H1 (cell line): Measurements from ENCODE around the gene ADNP. TPM values are rescaled to one million over a fixed set of nuclear protein-coding genes. Genes with fewer than 3 reads are reported as not detected.

Source experiments
- BACH1 ChIP-seq: IDR thresholded peaks from 2 replicates; pipeline ENCODE4 v1.6.1; 2012; ENCODE audit warnings: low read length, improper control_type of control experiment
- BRCA1 ChIP-seq: IDR thresholded peaks from 2 replicates; pipeline ENCODE4 v1.6.1; 2012; ENCODE audit warnings: low read depth, low read length, improper control_type of control experiment
- CEBPB ChIP-seq: IDR thresholded peaks from 2 replicates; pipeline ENCODE4 v1.6.1; 2012; ENCODE audit warnings: low read depth, low read length
- CHD7 ChIP-seq: fragments of 300-600 bp; sonication (generic); IDR thresholded peaks from 2 replicates; pipeline ENCODE4 v1.7.1; 2012; ENCODE audit warnings: low read length, moderate library complexity, mild to moderate bottlenecking, inconsistent platforms; ENCODE audit not compliant: insufficient replicate concordance
- GTF2F1 ChIP-seq: IDR thresholded peaks from 2 replicates; pipeline ENCODE4 v1.6.1; 2012; ENCODE audit warnings: low read depth, low read length, improper control_type of control experiment, borderline replicate concordance
- KDM5A ChIP-seq: fragments of 200-600 bp; IDR thresholded peaks from 2 replicates; pipeline ENCODE4 v1.7.1; 2012; ENCODE audit warnings: mild to moderate bottlenecking, low read length, inconsistent platforms, mixed read lengths
- RFX5 ChIP-seq: IDR thresholded peaks from 2 replicates; pipeline ENCODE4 v1.6.1; 2011; ENCODE audit warnings: low read depth, low read length, improper control_type of control experiment, borderline replicate concordance
- polyA plus RNA-seq, 7 experiments: library from polyadenylated mRNA; depleted of rRNA in 3 of 7; stranded (reverse) in 5 of 7; unstranded in 2 of 7; fragments of >200 nt in 5 of 7; fragments of 200-250 nt in 2 of 7; gene quantifications; 1 replicate in 5 of 7; 2 replicates in 1 of 7; 4 replicates in 1 of 7; pipeline versions ENCODE4 v1.2.1 to v1.2.3, GENCODE V29; 2011 to 2013; ENCODE audit warnings: missing spikeins in 2 of 7, mixed read lengths in 2 of 7
- total RNA-seq: library from RNA; stranded (reverse); fragmentation: NEBNext Ultra II Directional; extraction: Animal tissue kit (Norgen Biotek cat#: 25700); gene quantifications from 2 replicates; pipeline ENCODE4 v1.2.1, GENCODE V29; 2021
- TF ChIP-seq, protein P1 (sequence below): IDR thresholded peaks from 2 replicates; pipeline ENCODE4 v1.6.1; 2012; ENCODE audit warnings: inconsistent platforms
- TF ChIP-seq, protein P2 (sequence below): IDR thresholded peaks from 2 replicates; pipeline ENCODE4 v1.6.1; 2012; ENCODE audit warnings: low read length, inconsistent platforms

The ADNP gene
- total and polyA plus RNA-seq, 2 of the 8 experiments (the other 6 are each of a cell fraction or from before 2014, with no cell fraction given) = 31.6 to 123 TPM

DNA sequence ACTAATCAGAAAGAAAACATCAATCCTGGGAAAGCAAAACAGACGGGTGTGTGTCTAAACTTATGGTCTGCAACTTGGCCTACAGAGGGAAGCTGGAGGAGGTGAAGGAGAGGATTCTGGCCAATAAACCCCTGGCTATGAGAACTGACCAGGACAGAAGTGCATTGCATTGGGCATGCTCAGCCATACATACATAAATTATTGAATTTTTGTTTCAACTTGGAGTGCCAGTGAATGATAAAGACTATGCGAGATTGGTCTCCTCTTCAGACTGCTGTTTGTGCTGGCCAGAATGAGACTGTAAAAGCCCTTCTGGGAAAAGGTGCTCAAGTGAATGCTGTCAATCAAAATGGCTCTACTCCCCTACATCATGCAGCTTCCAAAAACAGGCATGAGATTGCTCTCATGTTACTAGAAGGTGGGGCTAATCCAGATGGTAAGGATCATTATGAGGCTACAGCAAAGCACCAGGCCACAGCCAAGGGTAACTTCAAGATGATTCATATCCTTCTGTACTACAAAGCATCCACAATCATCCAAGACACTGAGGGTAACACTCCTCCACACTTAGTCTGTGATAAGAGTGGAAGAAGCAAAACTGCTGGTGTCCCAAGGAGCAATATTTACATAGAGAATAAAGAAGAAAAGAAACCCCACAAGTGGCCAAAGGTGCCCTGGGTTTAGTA lies 17.4 kb downstream of the ADNP start (continued):
- TF ChIP-seq, protein P1, sequence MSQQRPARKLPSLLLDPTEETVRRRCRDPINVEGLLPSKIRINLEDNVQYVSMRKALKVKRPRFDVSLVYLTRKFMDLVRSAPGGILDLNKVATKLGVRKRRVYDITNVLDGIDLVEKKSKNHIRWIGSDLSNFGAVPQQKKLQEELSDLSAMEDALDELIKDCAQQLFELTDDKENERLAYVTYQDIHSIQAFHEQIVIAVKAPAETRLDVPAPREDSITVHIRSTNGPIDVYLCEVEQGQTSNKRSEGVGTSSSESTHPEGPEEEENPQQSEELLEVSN = no peak
- TF ChIP-seq BRCA1 (no peak), CEBPB (no peak), KDM5A (no peak), RFX5 (no peak), BACH1 (no peak), GTF2F1 (no peak), CHD7 (no peak)
- TF ChIP-seq, protein P2, sequence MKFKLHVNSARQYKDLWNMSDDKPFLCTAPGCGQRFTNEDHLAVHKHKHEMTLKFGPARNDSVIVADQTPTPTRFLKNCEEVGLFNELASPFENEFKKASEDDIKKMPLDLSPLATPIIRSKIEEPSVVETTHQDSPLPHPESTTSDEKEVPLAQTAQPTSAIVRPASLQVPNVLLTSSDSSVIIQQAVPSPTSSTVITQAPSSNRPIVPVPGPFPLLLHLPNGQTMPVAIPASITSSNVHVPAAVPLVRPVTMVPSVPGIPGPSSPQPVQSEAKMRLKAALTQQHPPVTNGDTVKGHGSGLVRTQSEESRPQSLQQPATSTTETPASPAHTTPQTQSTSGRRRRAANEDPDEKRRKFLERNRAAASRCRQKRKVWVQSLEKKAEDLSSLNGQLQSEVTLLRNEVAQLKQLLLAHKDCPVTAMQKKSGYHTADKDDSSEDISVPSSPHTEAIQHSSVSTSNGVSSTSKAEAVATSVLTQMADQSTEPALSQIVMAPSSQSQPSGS = no peak
